Esophagus muscularis mucosa (tissue), 3 donors: Measurements from ENCODE around the gene SLAMF9.

Source experiments
- POLR2A ChIP-seq: fragments of 450-650 bp; IDR thresholded peaks from one replicate; pipeline ENCODE4 v1.6.1; 2017; ENCODE audit warnings: antibody characterized with exemption, moderate library complexity, mild to moderate bottlenecking, low read depth
- POLR2AphosphoS5 ChIP-seq, 2 donors: sonication (generic); formaldehyde crosslinking; IDR thresholded peaks; one replicate each; pipeline ENCODE4 v1.6.1; 2017; ENCODE audit warnings: antibody characterized with exemption in 2 of 2
- TF ChIP-seq, protein P1 (sequence below), 3 experiments: fragments of 200-600 bp in 2 of 3; fragments of 450-650 bp in 1 of 3; sonication (generic) in 2 of 3; IDR thresholded peaks; one replicate each; pipeline ENCODE4 v1.5.1; 2017 to 2019; ENCODE audit warnings: antibody characterized with exemption in 3 of 3, mild to moderate bottlenecking in 2 of 3, moderate library complexity in 1 of 3

DNA sequence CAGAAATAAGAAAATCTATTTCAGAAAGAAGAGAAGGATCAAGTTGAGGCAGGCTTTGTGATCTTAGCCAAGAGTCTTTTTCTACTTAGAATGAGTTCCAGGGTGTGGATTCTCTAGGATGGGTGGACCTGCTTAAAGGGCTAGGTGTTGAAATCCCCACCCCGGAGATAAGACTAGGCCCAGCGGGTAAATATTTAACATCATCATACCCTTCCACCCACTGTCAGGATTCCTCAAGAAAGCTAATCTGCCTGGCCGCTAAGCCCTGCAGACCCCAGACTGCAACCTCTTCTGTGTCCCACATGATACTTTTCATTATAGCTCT, 14.4 kb downstream of the SLAMF9 start:
- no peak for TF ChIP-seq POLR2AphosphoS5 (IDR thresholded peaks at IDR 0.05)
- TF ChIP-seq, protein P1, sequence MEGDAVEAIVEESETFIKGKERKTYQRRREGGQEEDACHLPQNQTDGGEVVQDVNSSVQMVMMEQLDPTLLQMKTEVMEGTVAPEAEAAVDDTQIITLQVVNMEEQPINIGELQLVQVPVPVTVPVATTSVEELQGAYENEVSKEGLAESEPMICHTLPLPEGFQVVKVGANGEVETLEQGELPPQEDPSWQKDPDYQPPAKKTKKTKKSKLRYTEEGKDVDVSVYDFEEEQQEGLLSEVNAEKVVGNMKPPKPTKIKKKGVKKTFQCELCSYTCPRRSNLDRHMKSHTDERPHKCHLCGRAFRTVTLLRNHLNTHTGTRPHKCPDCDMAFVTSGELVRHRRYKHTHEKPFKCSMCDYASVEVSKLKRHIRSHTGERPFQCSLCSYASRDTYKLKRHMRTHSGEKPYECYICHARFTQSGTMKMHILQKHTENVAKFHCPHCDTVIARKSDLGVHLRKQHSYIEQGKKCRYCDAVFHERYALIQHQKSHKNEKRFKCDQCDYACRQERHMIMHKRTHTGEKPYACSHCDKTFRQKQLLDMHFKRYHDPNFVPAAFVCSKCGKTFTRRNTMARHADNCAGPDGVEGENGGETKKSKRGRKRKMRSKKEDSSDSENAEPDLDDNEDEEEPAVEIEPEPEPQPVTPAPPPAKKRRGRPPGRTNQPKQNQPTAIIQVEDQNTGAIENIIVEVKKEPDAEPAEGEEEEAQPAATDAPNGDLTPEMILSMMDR (IDR thresholded peaks at IDR 0.05), result no peak
- no peak for TF ChIP-seq POLR2A
